ES-I3 (cell line): ENCODE measurements around the gene EEF1A2.

Experiments used
- H3K36me3 ChIP-seq: 2 replicates; pipeline ENCODE4 v1.6.1; 2013; ENCODE audit warnings: mild to moderate bottlenecking, low read length, control low read depth, moderate library complexity; ENCODE audit not compliant: insufficient read depth
- H3K4me1 ChIP-seq: 2 replicates; pipeline ENCODE4 v1.6.1; 2013; ENCODE audit warnings: mild to moderate bottlenecking, control low read depth, low read length; ENCODE audit not compliant: insufficient read depth
- H3K9ac ChIP-seq: 2 replicates; pipeline ENCODE4 v1.6.1; 2013; ENCODE audit warnings: low read depth, mild to moderate bottlenecking, low read length, moderate library complexity
- H3K9me3 ChIP-seq: 2 replicates; pipeline ENCODE4 v1.6.1; 2013; ENCODE audit warnings: mild to moderate bottlenecking, low read length, moderate library complexity; ENCODE audit not compliant: control insufficient read depth, insufficient read depth

The EEF1A2 gene

GRCh38 chr20:63540417-63541186, 41.7 kb upstream of the EEF1A2 start:
- H3K9me3 ChIP-seq = no peaks in the 10 kb centered on the region
- H3K36me3 ChIP-seq = no peaks in the 10 kb centered on the region
- H3K4me1 ChIP-seq = no peaks in the 10 kb centered on the region; the same call in 1 of the 2 replicates
- no peak overlapping the region for H3K9ac ChIP-seq

DNA sequence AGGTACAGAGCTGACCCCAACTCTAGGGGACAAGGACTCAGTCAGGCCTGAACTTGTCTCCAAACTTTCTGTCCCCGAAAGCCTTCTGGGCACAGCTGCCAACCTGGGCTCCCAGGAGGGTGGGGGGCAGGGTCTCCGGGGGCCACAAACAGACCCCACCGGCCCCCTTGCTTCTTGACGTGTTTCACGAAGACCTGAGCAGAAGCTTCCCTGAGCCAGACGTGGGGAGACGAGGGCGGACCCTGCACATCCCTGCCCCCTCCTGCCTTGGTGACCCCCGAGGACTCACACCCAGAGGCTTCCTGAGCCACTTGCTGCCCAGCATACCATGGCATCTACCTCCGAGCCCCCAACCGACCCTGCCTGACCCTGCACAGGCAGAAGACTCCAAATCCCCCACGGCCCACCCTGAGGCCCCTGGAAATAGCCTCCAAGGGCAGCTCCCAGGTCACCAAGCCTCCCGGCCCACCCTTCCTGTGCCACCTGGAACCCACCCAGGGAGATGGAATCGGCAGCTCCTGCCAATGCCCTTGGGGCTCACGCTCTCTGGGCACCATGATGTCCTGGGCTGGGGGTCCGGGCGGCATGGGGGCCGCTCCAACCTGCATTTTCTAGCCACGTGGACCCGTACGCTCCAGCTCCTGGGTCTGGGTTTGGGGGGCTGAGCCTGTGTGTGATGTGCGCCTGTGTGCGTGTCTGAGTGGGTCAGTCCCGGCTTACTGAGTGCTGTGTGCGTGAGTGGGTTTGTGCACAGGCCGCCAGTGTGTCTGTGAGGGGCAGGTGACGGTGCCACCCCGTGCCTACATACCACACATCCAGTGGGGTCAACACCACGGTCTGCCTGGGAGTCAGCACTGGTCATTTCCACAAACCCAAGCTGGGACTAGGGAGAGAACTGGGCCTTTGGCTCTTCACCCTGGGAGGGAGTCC, 40.8 kb upstream of the EEF1A2 start:
- no peak overlapping the region for H3K9ac ChIP-seq
- H3K4me1 ChIP-seq = no peaks in the 10 kb centered on the region
- no peaks in the 10 kb centered on the region for H3K9me3 ChIP-seq
- no peaks in the 10 kb centered on the region for H3K36me3 ChIP-seq

DNA sequence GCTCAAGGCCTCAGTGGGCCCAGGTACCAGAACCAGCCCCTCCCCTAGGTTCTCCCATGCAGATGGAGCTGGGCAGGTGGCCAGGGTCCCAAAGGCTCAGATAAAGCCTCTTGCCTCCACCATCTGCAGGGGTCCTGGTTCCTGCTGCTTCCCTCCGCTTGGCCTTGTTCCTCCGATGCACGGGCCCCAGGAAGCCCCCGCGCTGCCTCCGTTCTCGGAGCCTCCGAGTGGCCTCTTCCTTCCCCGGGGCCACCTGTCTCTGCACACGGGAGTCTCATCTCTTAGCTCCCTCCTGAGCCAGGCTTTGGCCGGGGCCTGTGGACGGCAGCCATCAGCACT, 40.2 kb upstream of the EEF1A2 start:
- Histone ChIP-seq H3K36me3 (no peaks in the 10 kb centered on the region), H3K4me1 (no peaks in the 10 kb centered on the region), H3K9me3 (no peaks in the 10 kb centered on the region), H3K9ac (no peak overlapping the region)

GRCh38 chr20:63538204-63539091, 39.6 kb upstream of the EEF1A2 start:
- H3K36me3 ChIP-seq = no peaks in the 10 kb centered on the region
- no peaks in the 10 kb centered on the region for H3K4me1 ChIP-seq
- H3K9ac ChIP-seq = peak overlapping the region; percentile 17; the same call in 1 of the 2 replicates
- H3K9me3 ChIP-seq = no peaks in the 10 kb centered on the region

DNA sequence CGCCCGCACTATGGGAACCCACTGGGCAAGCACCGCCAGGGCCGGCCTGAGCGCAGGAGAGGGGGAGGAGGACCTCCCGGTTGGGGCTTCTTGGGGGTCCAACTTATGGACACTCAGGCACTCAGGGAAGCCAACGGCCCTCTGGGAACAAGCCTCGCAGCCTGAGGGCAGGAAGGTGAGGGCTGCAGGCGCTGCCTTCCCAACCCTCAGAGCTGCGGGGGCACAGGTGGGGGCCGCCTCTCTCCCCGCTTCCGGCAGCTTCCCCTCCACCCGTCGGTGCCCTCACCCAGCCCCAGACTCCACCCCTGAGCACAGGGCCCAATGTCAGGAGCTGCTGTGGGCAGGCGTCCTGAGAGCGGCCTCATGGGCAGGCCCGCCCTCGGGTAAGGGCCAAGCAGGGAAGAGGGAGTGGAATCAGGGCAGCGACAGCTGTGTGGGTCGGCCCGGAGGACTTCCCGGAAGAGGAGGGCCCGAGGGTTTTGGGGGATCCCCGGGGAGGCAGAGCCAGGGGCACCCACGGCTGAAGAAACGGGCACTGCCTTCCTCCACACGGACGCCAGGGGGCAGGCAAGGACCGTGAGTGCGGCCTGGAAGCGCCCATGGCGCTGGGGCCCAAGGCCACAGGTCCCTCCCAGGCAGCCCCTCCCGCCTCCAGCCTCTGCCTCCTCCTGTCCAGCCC, 38.8 kb upstream of the EEF1A2 start:
- no peaks in the 10 kb centered on the region for H3K9me3 ChIP-seq
- H3K9ac ChIP-seq = peak overlapping the region; percentile 17; the same call in 1 of the 2 replicates
- H3K36me3 ChIP-seq = no peaks in the 10 kb centered on the region
- no peaks in the 10 kb centered on the region for H3K4me1 ChIP-seq

DNA sequence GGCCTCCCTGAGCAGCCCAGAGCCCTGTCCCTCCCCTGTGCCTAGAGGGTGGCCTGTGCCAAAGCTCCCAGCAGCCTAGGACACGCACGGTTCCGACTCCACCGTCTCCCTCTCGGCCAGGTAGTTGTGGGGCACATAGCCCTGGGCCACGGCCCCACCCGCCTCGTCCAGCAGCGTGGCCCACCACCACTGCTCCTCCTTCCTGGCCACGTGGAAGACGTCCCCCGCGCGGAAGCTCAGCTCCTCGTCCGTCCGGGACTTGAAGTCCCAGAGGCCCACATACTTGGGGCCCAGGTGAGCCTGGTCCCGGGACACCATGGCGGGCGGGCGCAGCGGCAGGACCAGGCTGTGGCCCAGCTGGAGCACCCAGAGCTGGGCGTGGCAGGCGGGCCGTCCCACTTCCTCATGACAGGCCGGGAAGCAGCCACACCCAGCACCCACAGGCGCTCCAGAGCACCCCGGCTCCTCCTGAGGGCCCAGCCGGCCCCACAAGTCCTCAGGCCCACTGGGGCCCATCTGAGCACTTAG, 38.2 kb upstream of the EEF1A2 start, which contains the start of gene PTK6:
Gene PTK6, minus strand, starts transcription at position 380 of the 528 bp plus-strand sequence. Its CDS starts 62 bp downstream, at position 318.
- Histone ChIP-seq H3K9me3 (no peaks in the 10 kb centered on the region), H3K4me1 (no peaks in the 10 kb centered on the region), H3K9ac (peak within 1 kb of the TSS; percentile 17; the same call in 1 of the 2 replicates), H3K36me3 (no peaks in the 10 kb centered on the region)

- H3K4me1 ChIP-seq = no peaks in the 10 kb centered on the region
- no peaks in the 10 kb centered on the region for H3K36me3 ChIP-seq
- H3K9me3 ChIP-seq = no peaks in the 10 kb centered on the region
- H3K9ac ChIP-seq = no peak overlapping the region
Measured at GRCh38 chr20:63536241-63536977, 37.5 kb upstream of the EEF1A2 start.

DNA sequence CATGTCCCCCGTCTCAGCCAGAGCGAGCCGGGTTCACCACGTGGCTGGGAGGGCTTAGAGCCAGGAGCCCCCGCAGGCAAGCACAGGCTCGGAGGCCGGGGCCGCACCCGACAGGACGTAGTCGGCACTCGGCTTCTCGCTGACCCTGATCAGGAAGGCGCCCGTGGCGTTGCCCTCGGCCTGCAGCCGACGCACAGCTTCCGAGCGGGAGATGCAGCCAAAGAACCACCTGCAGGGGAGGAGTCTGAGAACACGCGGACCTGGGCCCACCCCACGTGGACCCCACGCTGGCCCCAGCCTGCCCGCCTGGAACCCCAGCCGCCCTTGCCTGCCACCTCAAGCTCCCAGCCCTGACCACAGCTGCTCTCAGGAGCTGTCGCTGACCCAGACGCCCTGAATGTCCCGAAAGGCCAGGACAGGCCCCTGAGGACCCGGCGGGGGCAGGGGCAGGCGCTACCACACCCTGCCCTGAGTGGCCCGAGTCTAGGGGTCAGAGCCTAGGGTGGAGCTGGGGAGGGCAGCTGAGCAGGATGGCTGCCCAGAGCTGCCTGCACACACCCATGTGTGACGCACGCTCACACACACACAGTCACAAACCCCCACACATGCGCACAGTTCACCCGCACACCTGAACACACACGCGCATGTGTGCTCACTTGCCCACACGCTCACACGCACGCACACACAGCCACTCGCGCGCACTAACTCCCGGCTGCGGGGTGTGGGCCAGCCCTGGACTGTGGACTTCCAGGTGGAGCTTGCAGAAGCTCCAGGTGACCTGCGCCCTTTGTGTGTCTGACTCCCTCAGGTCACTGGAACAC, 36.2 kb upstream of the EEF1A2 start:
- Histone ChIP-seq H3K4me1 (no peaks in the 10 kb centered on the region), H3K9ac (no peak overlapping the region), H3K9me3 (no peaks in the 10 kb centered on the region), H3K36me3 (no peaks in the 10 kb centered on the region)

GRCh38 chr20:63534427-63534830, 35.5 kb upstream of the EEF1A2 start:
- H3K4me1 ChIP-seq = no peaks in the 10 kb centered on the region

GRCh38 chr20:63533871-63534393, 35.0 kb upstream of the EEF1A2 start:
- Histone ChIP-seq H3K9me3 (no peaks in the 10 kb centered on the region), H3K9ac (no peak overlapping the region), H3K4me1 (no peaks in the 10 kb centered on the region), H3K36me3 (no peaks in the 10 kb centered on the region)

More at GRCh38 chr20:63534427-63534830, 35.5 kb upstream of the EEF1A2 start:
- Histone ChIP-seq H3K9me3 (no peaks in the 10 kb centered on the region), H3K36me3 (no peaks in the 10 kb centered on the region), H3K9ac (no peak overlapping the region)

DNA sequence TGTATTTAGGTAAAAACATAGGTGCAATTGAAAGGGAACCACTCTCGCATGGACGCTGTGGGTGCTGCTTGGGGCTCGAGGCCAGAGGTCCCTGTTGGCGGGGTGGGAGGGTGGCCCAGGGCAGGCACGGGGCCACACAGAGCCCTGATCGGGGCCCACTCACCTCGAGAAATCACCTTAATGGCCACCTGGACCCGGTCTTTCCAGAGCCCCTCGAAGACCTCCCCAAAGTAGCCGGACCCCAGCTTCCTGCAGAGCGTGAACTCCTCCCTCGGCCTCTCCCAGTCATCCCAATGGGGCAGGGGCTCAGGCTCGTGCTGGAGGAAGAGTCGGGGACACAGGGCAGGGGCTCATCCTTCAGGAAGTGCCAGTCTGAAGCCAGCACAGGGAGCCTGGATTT, 34.5 kb upstream of the EEF1A2 start:
- H3K9me3 ChIP-seq = no peaks in the 10 kb centered on the region
- H3K4me1 ChIP-seq = no peaks in the 10 kb centered on the region
- H3K36me3 ChIP-seq = no peaks in the 10 kb centered on the region
- H3K9ac ChIP-seq = no peak overlapping the region

DNA sequence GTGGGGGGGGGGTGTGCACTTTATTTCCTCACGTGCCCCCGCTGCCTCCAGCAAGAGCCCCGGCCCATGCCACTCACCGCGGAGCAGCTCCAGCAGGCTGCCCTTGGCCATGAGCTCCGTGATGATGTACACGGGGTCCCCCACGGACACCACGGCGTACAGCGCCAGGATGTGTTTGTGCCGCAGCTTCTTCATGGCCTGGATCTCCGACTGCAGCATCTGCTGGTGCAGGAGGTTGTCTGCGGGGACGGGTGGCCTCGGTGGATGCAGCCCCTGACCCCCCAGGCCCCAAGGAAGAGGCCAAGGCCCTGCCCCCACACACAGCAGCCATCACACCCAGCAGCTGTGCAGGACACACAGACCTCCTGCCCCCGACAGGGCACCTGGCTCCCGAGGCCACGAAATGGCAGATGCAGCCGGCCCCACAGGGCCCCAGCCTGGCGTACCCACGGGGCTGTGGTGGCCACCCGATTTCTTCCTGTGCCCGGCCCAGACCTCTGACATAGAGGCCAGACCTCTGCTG, 33.6 kb upstream of the EEF1A2 start:
- Histone ChIP-seq H3K36me3 (no peaks in the 10 kb centered on the region), H3K9me3 (no peaks in the 10 kb centered on the region), H3K4me1 (no peaks in the 10 kb centered on the region), H3K9ac (no peak overlapping the region)
